HCT116 (cell line): Measurements from ENCODE around the gene TAF1.
"Not testable (repeated sequence)": the region's sequence is repeated elsewhere in the genome, so short reads cannot be mapped to it uniquely, and the experiment has no call there.

Experiments
- CEBPB ChIP-seq: IDR thresholded peaks from 2 replicates; pipeline ENCODE4 v1.6.1; 2012; ENCODE audit warnings: low read depth
- CTCF ChIP-seq, 3 experiments: fragments of 200-600 bp in 1 of 3; sonication (generic) in 1 of 3; IDR thresholded peaks in 2 of 3; conservative IDR thresholded peaks in 1 of 3; 2 replicates each; pipeline ENCODE4 v1.5.1; 2012 to 2017; ENCODE audit warnings: low read depth in 2 of 3, low read length in 2 of 3, antibody characterized with exemption in 1 of 3, borderline replicate concordance in 1 of 3, control low read depth in 1 of 3, mild to moderate bottlenecking in 1 of 3, mixed read lengths in 1 of 3, mixed run types in 1 of 3, moderate library complexity in 1 of 3; ENCODE audit not compliant: insufficient read depth in 1 of 3
- MAX ChIP-seq: IDR thresholded peaks from 2 replicates; pipeline ENCODE4 v1.6.1; 2012
- RAD21 ChIP-seq: IDR thresholded peaks from 2 replicates; pipeline ENCODE4 v1.6.1; 2012; ENCODE audit warnings: low read depth, mild to moderate bottlenecking
- SIN3A ChIP-seq: IDR thresholded peaks from 2 replicates; pipeline ENCODE4 v1.6.1; 2012; ENCODE audit warnings: low read depth
- YY1 ChIP-seq: IDR thresholded peaks from 2 replicates; pipeline ENCODE4 v1.6.1; 2011; ENCODE audit warnings: low read length, low read depth, moderate library complexity, mild to moderate bottlenecking; ENCODE audit not compliant: insufficient replicate concordance; ENCODE audit errors: extremely low read depth

- not testable (repeated sequence) for TF ChIP-seq MAX; CTCF (IDR thresholded peaks at IDR 0.05 in 2 of 3, conservative IDR thresholded peaks at IDR 0.05 in 1 of 3; ENCODE audit: borderline replicate concordance in 1 of 3, insufficient read depth in 1 of 3, low read depth in 2 of 3, low read length in 2 of 3); CEBPB; RAD21; YY1; SIN3A
These were observed 16.9 kb upstream of the TAF1 start for GRCh38 chrX:71349151-71349665.
